ENCODE results near the gene SYNDIG1L.

Gene SYNDIG1L

GRCh38 chr14:74437496-74438053, 11.6 kb upstream of the SYNDIG1L start:
- Histone ChIP-seq H2AFZ (ENCODE audit: low read length) (no peak overlapping the region), H3K9me2 (replicated peaks; ENCODE audit: insufficient read depth, low read length) (no peaks in the 10 kb centered on the region), H3K79me2 (ENCODE audit: low read length) (no peaks in the 10 kb centered on the region), H3K4me1 (ENCODE audit: low read length) (no peaks in the 10 kb centered on the region), H3K27ac (ENCODE audit: low read length) (no peak overlapping the region), H3K9me3 (replicated peaks; ENCODE audit: insufficient read depth, low read length) (no peaks in the 10 kb centered on the region), H3K27me3 (replicated peaks; ENCODE audit: insufficient read depth, low read length) (no peaks in the 10 kb centered on the region), H4K20me1 (ENCODE audit: insufficient read depth, low read length) (no peaks in the 10 kb centered on the region), H3K4me2 (ENCODE audit: low read depth, low read length) (no peak overlapping the region), H3K36me3 (replicated peaks; ENCODE audit: insufficient read depth, low read length) (no peaks in the 10 kb centered on the region), H3K9ac (ENCODE audit: low read length) (no peak overlapping the region), H3K4me3 (ENCODE audit: low read length) (no peak overlapping the region), H3F3A (ENCODE audit: insufficient read depth, low read length) (no peaks in the 10 kb centered on the region)
- TF ChIP-seq EZH2 (optimal IDR thresholded peaks at IDR 0.05; ENCODE audit: low read depth, low read length) (no peak), EZH2phosphoT487 (IDR thresholded peaks at IDR 0.05; ENCODE audit: low read length) (no peak), CTCF (IDR thresholded peaks at IDR 0.05; ENCODE audit: low read length) (no peak)
- DNase-seq, result no peak

- H4K20me1 ChIP-seq (ENCODE audit: insufficient read depth, low read length), result no peaks in the 10 kb centered on the region
- no peak overlapping the region for H2AFZ ChIP-seq (ENCODE audit: low read length)
- no peak overlapping the region for H3K4me3 ChIP-seq (ENCODE audit: low read length)
- no peak overlapping the region for H3K4me2 ChIP-seq (ENCODE audit: low read depth, low read length)
- H3K9ac ChIP-seq (ENCODE audit: low read length), result no peak overlapping the region
- no peaks in the 10 kb centered on the region for H3K9me2 ChIP-seq (replicated peaks; ENCODE audit: insufficient read depth, low read length)
- H3K27ac ChIP-seq (ENCODE audit: low read length), result no peak overlapping the region
- H3F3A ChIP-seq (ENCODE audit: insufficient read depth, low read length), result no peaks in the 10 kb centered on the region
- no peaks in the 10 kb centered on the region for H3K79me2 ChIP-seq (ENCODE audit: low read length)
- H3K27me3 ChIP-seq (replicated peaks; ENCODE audit: insufficient read depth, low read length), result no peaks in the 10 kb centered on the region
- DNase-seq, result no peak
- H3K9me3 ChIP-seq (replicated peaks; ENCODE audit: insufficient read depth, low read length), result no peaks in the 10 kb centered on the region
- no peaks in the 10 kb centered on the region for H3K36me3 ChIP-seq (replicated peaks; ENCODE audit: insufficient read depth, low read length)
- TF ChIP-seq EZH2 (optimal IDR thresholded peaks at IDR 0.05; ENCODE audit: low read depth, low read length) (no peak), EZH2phosphoT487 (IDR thresholded peaks at IDR 0.05; ENCODE audit: low read length) (no peak), CTCF (IDR thresholded peaks at IDR 0.05; ENCODE audit: low read length) (no peak)
- H3K4me1 ChIP-seq (ENCODE audit: low read length), result no peaks in the 10 kb centered on the region
These were observed 8.3 kb upstream of the SYNDIG1L start for GRCh38 chr14:74434294-74434693.

GRCh38 chr14:74429991-74430390, 4.0 kb upstream of the SYNDIG1L start:
- Histone ChIP-seq H3K9ac (ENCODE audit: low read length) (no peak overlapping the region), H3K9me2 (replicated peaks; ENCODE audit: insufficient read depth, low read length) (no peaks in the 10 kb centered on the region), H3K27me3 (replicated peaks; ENCODE audit: insufficient read depth, low read length) (no peaks in the 10 kb centered on the region), H3K79me2 (ENCODE audit: low read length) (no peaks in the 10 kb centered on the region), H3K4me1 (ENCODE audit: low read length) (no peaks in the 10 kb centered on the region), H3K27ac (ENCODE audit: low read length) (no peak overlapping the region), H2AFZ (ENCODE audit: low read length) (no peak overlapping the region), H4K20me1 (ENCODE audit: insufficient read depth, low read length) (no peaks in the 10 kb centered on the region), H3K4me2 (ENCODE audit: low read depth, low read length) (no peak overlapping the region), H3K36me3 (replicated peaks; ENCODE audit: insufficient read depth, low read length) (no peaks in the 10 kb centered on the region), H3K4me3 (ENCODE audit: low read length) (no peak overlapping the region), H3K9me3 (replicated peaks; ENCODE audit: insufficient read depth, low read length) (no peaks in the 10 kb centered on the region), H3F3A (ENCODE audit: insufficient read depth, low read length) (no peaks in the 10 kb centered on the region)
- no peak for TF ChIP-seq CTCF (IDR thresholded peaks at IDR 0.05; ENCODE audit: low read length)
- TF ChIP-seq EZH2phosphoT487 (IDR thresholded peaks at IDR 0.05; ENCODE audit: low read length), result no peak
- no peak for TF ChIP-seq EZH2 (optimal IDR thresholded peaks at IDR 0.05; ENCODE audit: low read depth, low read length)
- DNase-seq, result no peak
